SJCRH30 (cell line): ENCODE results near the gene OLFML2A. TPM values are rescaled to one million over a fixed set of nuclear protein-coding genes. Genes with fewer than 3 reads are reported as not detected.
"Not testable (repeated sequence)": the region's sequence is repeated elsewhere in the genome, so short reads cannot be mapped to it uniquely, and the experiment has no call there.

Experiments
- DNase-seq, 2 experiments: peaks; one replicate each; pipeline ENCODE4 v3.0.0-alpha.2; 2015 to 2020
- H3K27ac ChIP-seq: fragments of 250-450 bp; sonication (Bioruptor Pico); 2 replicates; pipeline ENCODE4 v1.5.1; 2020; ENCODE audit warnings: mild to moderate bottlenecking, moderate library complexity
- H3K27me3 ChIP-seq: fragments of 250-450 bp; sonication (Bioruptor Pico); 2 replicates; pipeline ENCODE4 v1.5.1; 2020; ENCODE audit warnings: mild to moderate bottlenecking, moderate library complexity
- H3K36me3 ChIP-seq: fragments of 250-450 bp; sonication (Bioruptor Pico); 2 replicates; pipeline ENCODE4 v1.5.1; 2020; ENCODE audit warnings: mild to moderate bottlenecking, moderate library complexity
- H3K4me1 ChIP-seq: fragments of 250-450 bp; sonication (Bioruptor Pico); 2 replicates; pipeline ENCODE4 v1.5.1; 2020; ENCODE audit warnings: mild to moderate bottlenecking, moderate library complexity
- H3K4me3 ChIP-seq: fragments of 250-450 bp; sonication (Bioruptor Pico); 2 replicates; pipeline ENCODE4 v1.5.1; 2020; ENCODE audit warnings: mild to moderate bottlenecking, moderate library complexity
- H3K9me3 ChIP-seq: fragments of 250-450 bp; sonication (Bioruptor Pico); replicated peaks from 2 replicates; pipeline ENCODE4 v1.5.1; 2020; ENCODE audit warnings: mild to moderate bottlenecking, moderate library complexity
- total RNA-seq: library from RNA; depleted of rRNA; stranded (reverse); fragments of >200 nt; shearing (Covaris generic); gene quantifications from 2 replicates; pipeline ENCODE4 v1.2.3, GENCODE V29; 2014; rRNA removed

The OLFML2A gene
- 11.8 and 13.4 TPM in 2 replicates for total RNA-seq

- peak; percentile 74 to 81 for DNase-seq
- peaks cover 18% of the 10 kb centered on the region for H3K4me1 ChIP-seq
These were observed at the start of gene OLFML2A for GRCh38 chr9:124776954-124777648. OLFML2A (plus strand) TSS chr9:124777133; CDS start chr9:124777271, 138 bp downstream.

GRCh38 chr9:124730772-124731171, 46.2 kb upstream of the OLFML2A start:
- Histone ChIP-seq H3K27me3 (no peaks in the 10 kb centered on the region), H3K4me3 (no peak overlapping the region), H3K27ac (no peak overlapping the region), H3K36me3 (no peaks in the 10 kb centered on the region), H3K9me3 (0 out of 2 replicates have a peak, but pooled peaks cover 3% of the 10 kb centered on the region), H3K4me1 (peaks cover 33% of the 10 kb centered on the region)
- no peak for DNase-seq

More at GRCh38 chr9:124776954-124777648, at the start of gene OLFML2A:
- peak within 1 kb of the TSS; percentile 16; the same call in 1 of the 2 replicates for H3K27ac ChIP-seq
- no peaks in the 10 kb centered on the region for H3K9me3 ChIP-seq
- no peaks in the 10 kb centered on the region for H3K27me3 ChIP-seq
- no peaks in the 10 kb centered on the region for H3K36me3 ChIP-seq
- peak within 1 kb of the TSS; percentile 66 for H3K4me3 ChIP-seq

- DNase-seq = peak; percentile 81 to 91
- Histone ChIP-seq H3K9me3 (0 out of 2 replicates have a peak, but pooled peaks cover 3% of the 10 kb centered on the region), H3K4me3 (peak overlapping the region; percentile 2), H3K4me1 (peaks cover 29% of the 10 kb centered on the region), H3K36me3 (no peaks in the 10 kb centered on the region), H3K27ac (peak overlapping the region; percentile 58), H3K27me3 (no peaks in the 10 kb centered on the region)
These were observed 42.8 kb upstream of the OLFML2A start for GRCh38 chr9:124733964-124734740.

- H3K36me3 ChIP-seq, H3K27me3 ChIP-seq, H3K4me3 ChIP-seq, DNase-seq, H3K9me3 ChIP-seq: not testable (repeated sequence)
- peaks cover 29% of the 10 kb centered on the region for H3K4me1 ChIP-seq
- peak overlapping the region; percentile 58 for H3K27ac ChIP-seq
These were observed 42.2 kb upstream of the OLFML2A start for GRCh38 chr9:124734741-124735083.

GRCh38 chr9:124735121-124735520, 41.8 kb upstream of the OLFML2A start:
- Histone ChIP-seq H3K9me3 (0 out of 2 replicates have a peak, but pooled peaks cover 3% of the 10 kb centered on the region), H3K4me1 (peaks cover 29% of the 10 kb centered on the region), H3K27me3 (no peaks in the 10 kb centered on the region), H3K27ac (peak overlapping the region; percentile 58; the same call in 1 of the 2 replicates), H3K4me3 (no peak overlapping the region), H3K36me3 (no peaks in the 10 kb centered on the region)
- DNase-seq = no peak

GRCh38 chr9:124738075-124738474, 38.9 kb upstream of the OLFML2A start:
- not testable (repeated sequence) for H3K9me3 ChIP-seq, H3K27ac ChIP-seq, H3K27me3 ChIP-seq, H3K4me3 ChIP-seq, H3K36me3 ChIP-seq, DNase-seq
- peaks cover 28% of the 10 kb centered on the region for H3K4me1 ChIP-seq

- no peaks in the 10 kb centered on the region for H3K27me3 ChIP-seq
- no peaks in the 10 kb centered on the region for H3K9me3 ChIP-seq
- no peaks in the 10 kb centered on the region for H3K36me3 ChIP-seq
- DNase-seq = no peak
- H3K4me1 ChIP-seq = peaks cover 15% of the 10 kb centered on the region
- H3K27ac ChIP-seq = no peak overlapping the region
- H3K4me3 ChIP-seq = no peak overlapping the region
These were observed 37.6 kb upstream of the OLFML2A start for GRCh38 chr9:124739360-124739759.

GRCh38 chr9:124741149-124741548, 35.8 kb upstream of the OLFML2A start:
- Histone ChIP-seq H3K4me3 (no peak overlapping the region), H3K9me3 (no peaks in the 10 kb centered on the region), H3K27ac (no peak overlapping the region), H3K27me3 (no peaks in the 10 kb centered on the region), H3K4me1 (no peaks in the 10 kb centered on the region), H3K36me3 (no peaks in the 10 kb centered on the region)
- no peak for DNase-seq

- no peak overlapping the region for H3K27ac ChIP-seq
- no peak for DNase-seq
These were observed 35.3 kb upstream of the OLFML2A start for GRCh38 chr9:124741662-124742061.

GRCh38 chr9:124742940-124743339, 34.0 kb upstream of the OLFML2A start:
- H3K27me3 ChIP-seq = no peaks in the 10 kb centered on the region
- H3K4me3 ChIP-seq = no peak overlapping the region
- no peaks in the 10 kb centered on the region for H3K36me3 ChIP-seq
- DNase-seq = no peak
- H3K9me3 ChIP-seq = no peaks in the 10 kb centered on the region
- H3K27ac ChIP-seq = no peak overlapping the region
- H3K4me1 ChIP-seq = no peaks in the 10 kb centered on the region

More at GRCh38 chr9:124741662-124742061, 35.3 kb upstream of the OLFML2A start:
- Histone ChIP-seq H3K36me3 (no peaks in the 10 kb centered on the region), H3K4me1 (no peaks in the 10 kb centered on the region), H3K9me3 (no peaks in the 10 kb centered on the region), H3K27me3 (no peaks in the 10 kb centered on the region), H3K4me3 (no peak overlapping the region)

GRCh38 chr9:124743686-124744348, 33.1 kb upstream of the OLFML2A start:
- Histone ChIP-seq H3K9me3 (no peaks in the 10 kb centered on the region), H3K4me3 (no peak overlapping the region), H3K36me3 (no peaks in the 10 kb centered on the region), H3K27me3 (no peaks in the 10 kb centered on the region), H3K27ac (no peak overlapping the region), H3K4me1 (no peaks in the 10 kb centered on the region)
- DNase-seq = no peak

- no peak for DNase-seq
- Histone ChIP-seq H3K27ac (no peak overlapping the region), H3K9me3 (no peaks in the 10 kb centered on the region), H3K4me3 (no peak overlapping the region), H3K4me1 (peaks cover 14% of the 10 kb centered on the region), H3K36me3 (no peaks in the 10 kb centered on the region; the same call in 1 of the 2 replicates), H3K27me3 (no peaks in the 10 kb centered on the region)
These were observed 29.9 kb upstream of the OLFML2A start for GRCh38 chr9:124747065-124747464.

GRCh38 chr9:124749284-124749683, 27.6 kb upstream of the OLFML2A start:
- no peak overlapping the region; the same call in 1 of the 2 replicates for H3K27ac ChIP-seq

GRCh38 chr9:124749781-124750180, 27.2 kb upstream of the OLFML2A start:
- DNase-seq = peak in 1 of 2 experiments; percentile 54
- Histone ChIP-seq H3K4me3 (no peak overlapping the region), H3K27ac (no peak overlapping the region; the same call in 1 of the 2 replicates), H3K9me3 (no peaks in the 10 kb centered on the region), H3K36me3 (no peaks in the 10 kb centered on the region; the same call in 1 of the 2 replicates), H3K27me3 (no peaks in the 10 kb centered on the region), H3K4me1 (peaks cover 14% of the 10 kb centered on the region)

More at GRCh38 chr9:124749284-124749683, 27.6 kb upstream of the OLFML2A start:
- no peak for DNase-seq
- H3K36me3 ChIP-seq = no peaks in the 10 kb centered on the region; the same call in 1 of the 2 replicates
- H3K4me3 ChIP-seq = no peak overlapping the region
- no peaks in the 10 kb centered on the region for H3K27me3 ChIP-seq
- H3K4me1 ChIP-seq = peaks cover 14% of the 10 kb centered on the region
- H3K9me3 ChIP-seq = no peaks in the 10 kb centered on the region
